ENCODE measurements around the gene PRPSAP1.

- TF ChIP-seq CTCF (IDR thresholded peaks at IDR 0.05) (no peak), POLR2A (IDR thresholded peaks at IDR 0.05) (no peak)
These were observed 75.3 kb downstream of the PRPSAP1 start for GRCh38 chr17:76278268-76278908.
